H1 (cell line): ENCODE measurements around the gene MRM1. TPM values are rescaled to one million over a fixed set of nuclear protein-coding genes. Genes with fewer than 3 reads are reported as not detected.
A peak's percentile ranks its signal among the peaks of the same experiment; 100 is the strongest.

ENCODE experiments used
- BCL11A ChIP-seq, 2 experiments: IDR thresholded peaks; one replicate each; pipeline ENCODE4 v1.6.1; 2011; ENCODE audit warnings: low read depth in 2 of 2, low read length in 2 of 2, mild to moderate bottlenecking in 2 of 2
- BRCA1 ChIP-seq: IDR thresholded peaks from 2 replicates; pipeline ENCODE4 v1.6.1; 2012; ENCODE audit warnings: low read depth, low read length, improper control_type of control experiment
- CBX8 ChIP-seq: fragments of 300-800, 300-1000 bp; sonication (generic); IDR thresholded peaks from 2 replicates; pipeline ENCODE4 v1.7.1; 2016; ENCODE audit warnings: low read depth, low read length, borderline replicate concordance
- CHD2 ChIP-seq: IDR thresholded peaks from 2 replicates; pipeline ENCODE4 v1.6.1; 2012; ENCODE audit warnings: low read length, improper control_type of control experiment
- EGR1 ChIP-seq: IDR thresholded peaks from 2 replicates; pipeline ENCODE4 v1.6.1; 2011; ENCODE audit warnings: low read depth, low read length, borderline replicate concordance
- EZH2 ChIP-seq: fragments of 200-600 bp; sonication (generic); IDR thresholded peaks from 2 replicates; pipeline ENCODE4 v1.7.1; 2012; ENCODE audit warnings: low read depth, mild to moderate bottlenecking, moderate library complexity, low read length, inconsistent platforms; ENCODE audit not compliant: severe bottlenecking
- HDAC2 ChIP-seq, 2 experiments: fragments of 300-600 bp in 1 of 2; sonication (generic) in 1 of 2; IDR thresholded peaks; 2 replicates each; pipeline ENCODE4 v1.6.1; 2011 to 2012; ENCODE audit warnings: low read depth in 2 of 2, low read length in 2 of 2, mild to moderate bottlenecking in 2 of 2, moderate library complexity in 2 of 2, borderline replicate concordance in 1 of 2, inconsistent platforms in 1 of 2
- HDAC6 ChIP-seq: IDR thresholded peaks from one replicate; pipeline ENCODE4 v1.7.1; 2012; ENCODE audit warnings: low read depth, mild to moderate bottlenecking, inconsistent platforms, low read length, moderate library complexity
- JUND ChIP-seq: IDR thresholded peaks from 2 replicates; pipeline ENCODE4 v1.6.1; 2011; ENCODE audit warnings: mild to moderate bottlenecking, improper control_type of control experiment, low read length
- KDM1A ChIP-seq: fragments of 200-600, 300-600 bp; sonication (generic); IDR thresholded peaks from 2 replicates; pipeline ENCODE4 v1.7.1; 2016; ENCODE audit warnings: mild to moderate bottlenecking, low read length, borderline replicate concordance
- NRF1 ChIP-seq: IDR thresholded peaks from 2 replicates; pipeline ENCODE4 v1.6.1; 2011; ENCODE audit warnings: mild to moderate bottlenecking, low read depth, low read length, improper control_type of control experiment
- RAD21 ChIP-seq, 2 experiments: IDR thresholded peaks in 1 of 2; conservative IDR thresholded peaks in 1 of 2; 2 replicates each; pipeline ENCODE4 v1.6.1; 2011; ENCODE audit warnings: low read depth in 2 of 2, low read length in 2 of 2, improper control_type of control experiment in 1 of 2, inconsistent platforms in 1 of 2, mild to moderate bottlenecking in 1 of 2, moderate library complexity in 1 of 2
- RBBP5 ChIP-seq: IDR thresholded peaks from 2 replicates; pipeline ENCODE4 v1.7.1; 2012; ENCODE audit warnings: low read depth, mild to moderate bottlenecking, inconsistent platforms, low read length, moderate library complexity, borderline replicate concordance
- SRF ChIP-seq: IDR thresholded peaks from 2 replicates; pipeline ENCODE4 v1.6.1; 2011; ENCODE audit warnings: mild to moderate bottlenecking, low read depth, low read length, moderate library complexity
- SUZ12 ChIP-seq: fragments of 200-600 bp; sonication (generic); IDR thresholded peaks from 2 replicates; pipeline ENCODE4 v1.6.1; 2012; ENCODE audit warnings: mild to moderate bottlenecking, inconsistent platforms, low read length, moderate library complexity, mixed read lengths
- TEAD4 ChIP-seq: IDR thresholded peaks from 2 replicates; pipeline ENCODE4 v1.6.1; 2012; ENCODE audit warnings: low read depth, low read length, inconsistent platforms, mixed read lengths
- ZNF274 ChIP-seq: IDR thresholded peaks from 2 replicates; pipeline ENCODE4 v1.7.0; 2012; ENCODE audit warnings: low read length, borderline replicate concordance; ENCODE audit errors: extremely low read depth
- polyA plus RNA-seq, 7 experiments: library from polyadenylated mRNA; depleted of rRNA in 3 of 7; stranded (reverse) in 5 of 7; unstranded in 2 of 7; fragments of >200 nt in 5 of 7; fragments of 200-250 nt in 2 of 7; gene quantifications; 1 replicate in 5 of 7; 2 replicates in 1 of 7; 4 replicates in 1 of 7; pipeline versions ENCODE4 v1.2.1 to v1.2.3, GENCODE V29; 2011 to 2013; ENCODE audit warnings: missing spikeins in 2 of 7, mixed read lengths in 2 of 7
- total RNA-seq: library from RNA; stranded (reverse); fragmentation: NEBNext Ultra II Directional; extraction: Animal tissue kit (Norgen Biotek cat#: 25700); gene quantifications from 2 replicates; pipeline ENCODE4 v1.2.1, GENCODE V29; 2021
- TF ChIP-seq, protein P1 (sequence below), 3 experiments: IDR thresholded peaks; 1 replicate in 2 of 3; 2 replicates in 1 of 3; pipeline versions ENCODE4 v1.5.1 to v1.6.1; 2011; ENCODE audit warnings: low read length in 3 of 3, mild to moderate bottlenecking in 3 of 3, inconsistent platforms in 2 of 3, low read depth in 1 of 3, moderate library complexity in 1 of 3; ENCODE audit not compliant: insufficient read depth in 1 of 3; ENCODE audit errors: control extremely low read depth in 1 of 3

Gene MRM1
- total and polyA plus RNA-seq, 2 of the 8 experiments (the other 6 are each of a cell fraction or from before 2014, with no cell fraction given), result 9.9 to 11.2 TPM

DNA sequence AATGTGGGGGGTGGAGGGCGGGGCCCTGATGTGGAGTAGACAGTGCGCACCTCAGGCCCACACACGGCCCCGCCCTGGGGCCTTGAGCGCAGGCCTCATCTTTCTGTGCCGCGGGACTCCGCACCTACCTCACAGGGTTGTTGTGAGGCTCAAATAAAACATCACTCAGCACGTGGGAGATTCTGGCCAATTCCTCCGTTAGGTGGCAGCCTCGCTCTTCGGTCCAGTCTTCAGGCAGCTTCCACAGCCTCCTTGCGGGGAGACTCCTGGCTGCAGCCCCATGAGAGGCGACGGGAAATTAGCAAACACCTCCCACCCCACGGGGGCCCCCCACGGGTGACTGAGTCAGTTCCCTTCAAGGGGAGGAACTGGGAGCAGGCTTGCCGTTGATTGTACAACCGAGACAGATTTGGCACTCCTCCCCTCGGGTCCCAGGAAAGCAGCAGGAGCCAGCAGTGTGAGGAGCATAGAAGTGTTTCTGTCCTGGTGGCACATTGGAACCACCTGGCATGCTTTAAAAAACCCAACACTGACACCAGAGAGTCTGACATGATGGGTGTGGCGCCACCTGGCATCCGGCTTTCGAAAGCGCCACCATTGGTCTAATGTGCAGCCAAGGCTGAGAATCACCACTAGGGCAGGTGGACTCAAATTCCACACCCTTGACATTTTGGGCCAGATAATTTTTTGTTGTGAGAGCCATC, 7.6 kb downstream of the MRM1 start (continued):
- TF ChIP-seq SUZ12 (no peak), RBBP5 (no peak), TEAD4 (0 out of 2 replicates have a peak, but pooled peaks have one; percentile 3), JUND (0 out of 2 replicates have a peak, but pooled peaks have one; percentile 7), ZNF274 (no peak), EZH2 (no peak), BRCA1 (no peak), CHD2 (no peak), BCL11A (IDR thresholded peaks at IDR 0.05; ENCODE audit: low read depth in 2 of 2, low read length in 2 of 2) (no peak), NRF1 (no peak), KDM1A (no peak), RAD21 (IDR thresholded peaks at IDR 0.05 in 1 of 2, conservative IDR thresholded peaks at IDR 0.05 in 1 of 2; ENCODE audit: low read depth in 2 of 2, low read length in 2 of 2) (peak; percentile 69 to 80), EGR1 (no peak), HDAC6 (no peak), SRF (no peak), CBX8 (no peak), HDAC2 (IDR thresholded peaks at IDR 0.05; ENCODE audit: borderline replicate concordance in 1 of 2, low read depth in 2 of 2, low read length in 2 of 2) (no peak)
- TF ChIP-seq, protein P1, sequence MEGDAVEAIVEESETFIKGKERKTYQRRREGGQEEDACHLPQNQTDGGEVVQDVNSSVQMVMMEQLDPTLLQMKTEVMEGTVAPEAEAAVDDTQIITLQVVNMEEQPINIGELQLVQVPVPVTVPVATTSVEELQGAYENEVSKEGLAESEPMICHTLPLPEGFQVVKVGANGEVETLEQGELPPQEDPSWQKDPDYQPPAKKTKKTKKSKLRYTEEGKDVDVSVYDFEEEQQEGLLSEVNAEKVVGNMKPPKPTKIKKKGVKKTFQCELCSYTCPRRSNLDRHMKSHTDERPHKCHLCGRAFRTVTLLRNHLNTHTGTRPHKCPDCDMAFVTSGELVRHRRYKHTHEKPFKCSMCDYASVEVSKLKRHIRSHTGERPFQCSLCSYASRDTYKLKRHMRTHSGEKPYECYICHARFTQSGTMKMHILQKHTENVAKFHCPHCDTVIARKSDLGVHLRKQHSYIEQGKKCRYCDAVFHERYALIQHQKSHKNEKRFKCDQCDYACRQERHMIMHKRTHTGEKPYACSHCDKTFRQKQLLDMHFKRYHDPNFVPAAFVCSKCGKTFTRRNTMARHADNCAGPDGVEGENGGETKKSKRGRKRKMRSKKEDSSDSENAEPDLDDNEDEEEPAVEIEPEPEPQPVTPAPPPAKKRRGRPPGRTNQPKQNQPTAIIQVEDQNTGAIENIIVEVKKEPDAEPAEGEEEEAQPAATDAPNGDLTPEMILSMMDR (IDR thresholded peaks at IDR 0.05; ENCODE audit: control extremely low read depth in 1 of 3, insufficient read depth in 1 of 3, low read depth in 1 of 3, low read length in 3 of 3), result peak; percentile 60 to 86 (median 62)
